ENCODE results near the gene PCDH8.

PCDH8 gene

DNA sequence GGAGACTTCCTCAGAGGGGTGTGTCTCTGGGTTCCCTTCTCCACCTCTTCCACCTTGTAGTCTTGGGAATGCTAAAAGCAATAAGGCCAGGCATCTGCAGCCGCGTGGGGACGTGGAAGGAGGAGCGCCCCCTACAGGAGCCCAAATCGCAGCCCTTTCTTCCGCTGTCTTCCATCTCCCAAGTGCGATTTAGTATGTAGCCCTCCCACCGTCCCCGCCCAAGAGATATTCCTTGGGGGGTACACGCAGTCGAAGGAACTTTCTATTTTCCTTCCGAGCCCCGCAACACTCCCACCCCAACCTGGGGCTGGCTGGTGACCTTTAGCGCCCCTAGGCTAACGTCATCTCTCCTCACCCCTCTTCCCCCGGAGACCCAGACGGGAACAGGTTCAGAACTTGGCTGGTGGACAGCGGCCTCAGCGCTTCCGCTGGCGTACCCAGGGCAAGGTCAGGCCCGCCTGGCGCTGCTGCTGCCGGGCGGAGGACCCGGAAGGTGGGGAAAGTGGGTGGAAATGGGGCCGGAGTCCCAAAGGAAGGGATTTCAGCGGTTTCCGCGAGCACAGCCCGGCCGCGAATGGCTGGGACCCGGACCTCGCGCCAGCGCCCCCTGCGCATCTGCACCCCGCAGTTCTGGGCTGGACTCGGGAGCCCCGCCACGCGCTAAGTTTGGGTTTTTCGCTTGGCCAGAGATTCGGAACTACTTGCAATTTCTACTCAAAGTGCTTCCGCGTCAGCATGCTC lies 2.1 kb upstream of the PCDH8 start:
- no peaks in the 10 kb centered on the region for H3K79me1 ChIP-seq (replicated peaks; ENCODE audit: low read length, poor library complexity, severe bottlenecking)
- no peak overlapping the region for H2BK12ac ChIP-seq (ENCODE audit: low read length in 2 of 2)
- H3K27ac ChIP-seq (ENCODE audit: low read length, poor library complexity, severe bottlenecking): no peak overlapping the region
- H3K4me2 ChIP-seq (ENCODE audit: low read length, poor library complexity, severe bottlenecking): peak overlapping the region; percentile 68
- H3K4ac ChIP-seq (ENCODE audit: low read depth in 1 of 2, low read length in 2 of 2): no peak overlapping the region
- H3K4me1 ChIP-seq (ENCODE audit: control insufficient read depth, insufficient read depth, low read depth, low read length): peaks cover 19% of the 10 kb centered on the region
- H2BK15ac ChIP-seq (ENCODE audit: low read depth, poor library complexity, severe bottlenecking): no peak overlapping the region
- H3K23ac ChIP-seq (ENCODE audit: low read length in 2 of 2): no peak overlapping the region
- H3K14ac ChIP-seq (ENCODE audit: low read length in 2 of 2): no peak overlapping the region
- H3K27me3 ChIP-seq (ENCODE audit: control insufficient read depth in 1 of 2, insufficient read depth in 1 of 2, low read length in 2 of 2): peaks cover 49 to 55% of the 10 kb centered on the region in 2 experiments
- H2BK120ac ChIP-seq (ENCODE audit: low read depth, low read length): no peak overlapping the region
- H2AK5ac ChIP-seq (ENCODE audit: low read length, severe bottlenecking): no peak overlapping the region
- H3K9me3 ChIP-seq (ENCODE audit: control insufficient read depth, low read length): no peaks in the 10 kb centered on the region
- peak overlapping the region; percentile 61 to 86 for H3K4me3 ChIP-seq (ENCODE audit: insufficient read depth in 1 of 2, low read depth in 1 of 2, low read length in 2 of 2)
- H3K36me3 ChIP-seq (ENCODE audit: control insufficient read depth in 1 of 2, insufficient read depth in 2 of 2, low read depth in 1 of 2, low read length in 2 of 2): peaks cover 0 to 15% of the 10 kb centered on the region in 2 experiments
- H4K91ac ChIP-seq (ENCODE audit: low read length): no peak overlapping the region
- H2BK5ac ChIP-seq (ENCODE audit: low read depth, low read length, poor library complexity, severe bottlenecking): no peak overlapping the region
- peak; percentile 51 for DNase-seq
- peak overlapping the region; percentile 49 for H2AFZ ChIP-seq (ENCODE audit: low read depth, low read length)
- H4K8ac ChIP-seq (ENCODE audit: low read length): no peak overlapping the region
- WGBS: under 1% methylated on average over 43 of the region's 47 CpGs
- peak overlapping the region; percentile 84 for H3K9ac ChIP-seq (ENCODE audit: low read length)
- H3K18ac ChIP-seq (ENCODE audit: low read depth in 1 of 2, low read length in 2 of 2): no peak overlapping the region

DNA sequence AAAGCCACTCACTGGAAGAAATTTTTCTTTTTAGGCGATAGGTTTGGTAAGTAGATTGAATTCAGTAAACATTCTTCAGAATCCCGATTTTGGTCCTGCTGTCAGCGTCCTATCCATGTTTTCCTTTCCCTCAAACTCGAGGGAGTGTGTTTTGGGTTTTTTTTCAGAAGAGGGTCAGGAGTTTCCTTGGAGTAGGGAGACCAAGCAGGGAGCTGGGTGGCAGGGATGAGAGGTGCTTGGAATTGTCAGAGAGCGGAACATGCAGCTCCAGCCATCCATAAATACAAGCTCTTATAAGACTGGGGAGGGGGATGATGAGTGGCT lies 1.6 kb upstream of the PCDH8 start:
- Histone ChIP-seq H3K18ac (ENCODE audit: low read depth in 1 of 2, low read length in 2 of 2) (no peak overlapping the region), H3K9me3 (ENCODE audit: control insufficient read depth, low read length) (no peaks in the 10 kb centered on the region), H3K4me1 (ENCODE audit: control insufficient read depth, insufficient read depth, low read depth, low read length) (peaks cover 19% of the 10 kb centered on the region), H4K8ac (ENCODE audit: low read length) (no peak overlapping the region), H2AFZ (ENCODE audit: low read depth, low read length) (no peak overlapping the region), H2BK120ac (ENCODE audit: low read depth, low read length) (no peak overlapping the region), H3K4ac (ENCODE audit: low read depth in 1 of 2, low read length in 2 of 2) (no peak overlapping the region), H3K14ac (ENCODE audit: low read length in 2 of 2) (no peak overlapping the region), H3K9ac (ENCODE audit: low read length) (no peak overlapping the region), H3K23ac (ENCODE audit: low read length in 2 of 2) (no peak overlapping the region), H2BK5ac (ENCODE audit: low read depth, low read length, poor library complexity, severe bottlenecking) (no peak overlapping the region), H2BK15ac (ENCODE audit: low read depth, poor library complexity, severe bottlenecking) (no peak overlapping the region), H4K91ac (ENCODE audit: low read length) (no peak overlapping the region), H2AK5ac (ENCODE audit: low read length, severe bottlenecking) (no peak overlapping the region), H3K27ac (ENCODE audit: low read length, poor library complexity, severe bottlenecking) (no peak overlapping the region), H3K4me3 (ENCODE audit: insufficient read depth in 1 of 2, low read depth in 1 of 2, low read length in 2 of 2) (peak overlapping the region in 1 of 2 experiments; percentile 86), H3K4me2 (ENCODE audit: low read length, poor library complexity, severe bottlenecking) (no peak overlapping the region), H3K36me3 (ENCODE audit: control insufficient read depth in 1 of 2, insufficient read depth in 2 of 2, low read depth in 1 of 2, low read length in 2 of 2) (peaks cover 0 to 15% of the 10 kb centered on the region in 2 experiments), H2BK12ac (ENCODE audit: low read length in 2 of 2) (no peak overlapping the region), H3K27me3 (ENCODE audit: control insufficient read depth in 1 of 2, insufficient read depth in 1 of 2, low read length in 2 of 2) (peaks cover 54 to 61% of the 10 kb centered on the region in 2 experiments), H3K79me1 (replicated peaks; ENCODE audit: low read length, poor library complexity, severe bottlenecking) (no peaks in the 10 kb centered on the region)
- WGBS: 0% methylated on average over 1 of the region's 5 CpGs
- no peak for DNase-seq

DNA sequence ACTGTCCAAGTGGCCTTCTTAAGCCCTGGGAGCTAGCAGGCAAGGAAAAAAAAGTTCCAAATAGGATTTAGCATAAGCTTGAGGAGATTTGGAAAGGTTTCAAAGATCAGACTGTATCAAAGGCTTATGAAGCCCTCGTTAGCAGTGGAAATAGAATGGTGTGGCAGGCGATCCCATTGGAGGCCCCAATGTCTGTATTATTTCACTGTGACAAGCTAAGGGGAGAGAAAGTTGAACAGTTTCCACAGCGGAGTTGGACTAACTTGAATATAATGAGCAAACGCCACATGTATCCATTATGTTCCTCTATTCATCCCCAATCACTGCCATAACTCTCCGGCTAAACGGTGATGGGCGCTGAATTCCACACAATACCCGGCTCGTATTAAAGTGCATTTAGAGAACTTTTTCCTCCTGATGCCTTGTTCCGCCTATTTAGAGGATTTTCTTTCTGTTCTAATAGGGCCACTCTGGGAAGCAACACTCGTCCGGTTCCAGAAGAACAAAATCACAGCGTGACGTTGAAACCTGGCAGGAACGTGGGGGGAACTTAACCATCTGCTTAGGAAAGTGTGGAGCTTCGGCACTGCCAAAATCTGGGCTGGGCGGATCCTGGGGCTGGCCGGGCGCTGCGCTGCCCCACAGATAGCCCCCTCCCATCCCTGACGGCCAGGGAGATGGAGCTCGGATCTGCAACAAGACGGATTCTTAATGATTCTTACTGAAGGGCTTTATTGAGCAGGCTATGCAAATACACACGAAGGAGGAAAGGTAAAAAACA lies 1.0 kb upstream of the PCDH8 start:
- Histone ChIP-seq H3K4me3 (ENCODE audit: insufficient read depth in 1 of 2, low read depth in 1 of 2, low read length in 2 of 2) (no peak overlapping the region), H3K36me3 (ENCODE audit: control insufficient read depth in 1 of 2, insufficient read depth in 2 of 2, low read depth in 1 of 2, low read length in 2 of 2) (peaks cover 0 to 15% of the 10 kb centered on the region in 2 experiments), H3K79me1 (replicated peaks; ENCODE audit: low read length, poor library complexity, severe bottlenecking) (no peaks in the 10 kb centered on the region), H3K4ac (ENCODE audit: low read depth in 1 of 2, low read length in 2 of 2) (no peak overlapping the region), H2BK12ac (ENCODE audit: low read length in 2 of 2) (no peak overlapping the region), H2BK15ac (ENCODE audit: low read depth, poor library complexity, severe bottlenecking) (no peak overlapping the region), H2AFZ (ENCODE audit: low read depth, low read length) (no peak overlapping the region), H2AK5ac (ENCODE audit: low read length, severe bottlenecking) (no peak overlapping the region), H2BK120ac (ENCODE audit: low read depth, low read length) (no peak overlapping the region), H3K23ac (ENCODE audit: low read length in 2 of 2) (no peak overlapping the region), H2BK5ac (ENCODE audit: low read depth, low read length, poor library complexity, severe bottlenecking) (no peak overlapping the region), H3K27ac (ENCODE audit: low read length, poor library complexity, severe bottlenecking) (no peak overlapping the region), H4K91ac (ENCODE audit: low read length) (no peak overlapping the region), H3K18ac (ENCODE audit: low read depth in 1 of 2, low read length in 2 of 2) (no peak overlapping the region), H3K9me3 (ENCODE audit: control insufficient read depth, low read length) (no peaks in the 10 kb centered on the region), H3K4me1 (ENCODE audit: control insufficient read depth, insufficient read depth, low read depth, low read length) (peaks cover 19% of the 10 kb centered on the region), H3K9ac (ENCODE audit: low read length) (no peak overlapping the region), H4K8ac (ENCODE audit: low read length) (no peak overlapping the region), H3K4me2 (ENCODE audit: low read length, poor library complexity, severe bottlenecking) (no peak overlapping the region), H3K14ac (ENCODE audit: low read length in 2 of 2) (no peak overlapping the region), H3K27me3 (ENCODE audit: control insufficient read depth in 1 of 2, insufficient read depth in 1 of 2, low read length in 2 of 2) (peaks cover 60 to 66% of the 10 kb centered on the region in 2 experiments)
- 12% methylated on average over 24 of the region's 24 CpGs for WGBS
- no peak for DNase-seq

DNA sequence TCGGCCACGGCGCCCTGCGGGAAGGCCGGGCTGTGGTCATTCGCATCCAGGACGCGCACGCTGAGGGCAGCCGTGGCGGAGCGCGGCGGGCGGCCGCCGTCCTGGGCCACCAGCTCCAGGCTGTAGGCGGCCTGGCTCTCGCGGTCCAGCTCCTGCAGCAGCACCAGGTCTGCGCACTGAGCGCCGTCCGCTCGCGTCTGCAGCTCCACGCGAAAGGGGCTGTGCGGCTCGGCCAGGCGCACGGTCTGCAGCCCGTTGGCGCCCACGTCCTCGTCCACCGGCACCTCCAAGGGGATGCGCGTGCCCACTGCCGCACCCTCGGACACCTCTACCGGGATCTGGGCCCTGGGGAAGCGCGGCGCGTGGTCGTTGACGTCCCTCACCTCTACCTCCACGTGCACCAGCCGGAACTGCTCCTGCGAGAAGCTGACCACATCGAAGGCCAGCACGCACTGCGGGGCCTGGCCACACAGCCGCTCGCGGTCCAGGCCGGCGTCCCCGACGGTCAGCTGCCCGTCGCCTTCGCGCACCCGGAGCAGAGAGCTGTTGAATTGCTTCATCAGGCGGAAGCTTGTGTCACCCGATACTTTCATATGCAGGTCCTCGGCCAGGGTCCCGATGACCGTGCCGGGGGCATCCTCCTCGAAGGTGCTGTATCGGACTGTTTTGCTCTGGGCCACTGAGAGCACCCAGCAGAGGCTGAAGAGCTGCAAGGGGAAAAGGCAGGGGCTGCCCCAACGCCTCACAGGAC lies 583 bp downstream of the PCDH8 start:
- Histone ChIP-seq H3K4me3 (ENCODE audit: insufficient read depth in 1 of 2, low read depth in 1 of 2, low read length in 2 of 2) (peak overlapping the region in 1 of 2 experiments; percentile 21), H2BK12ac (ENCODE audit: low read length in 2 of 2) (no peak overlapping the region), H3K36me3 (ENCODE audit: control insufficient read depth in 1 of 2, insufficient read depth in 2 of 2, low read depth in 1 of 2, low read length in 2 of 2) (peaks cover 0 to 15% of the 10 kb centered on the region in 2 experiments), H3K4me1 (ENCODE audit: control insufficient read depth, insufficient read depth, low read depth, low read length) (peaks cover 19% of the 10 kb centered on the region), H3K14ac (ENCODE audit: low read length in 2 of 2) (no peak overlapping the region), H4K91ac (ENCODE audit: low read length) (no peak overlapping the region), H2AFZ (ENCODE audit: low read depth, low read length) (no peak overlapping the region), H3K18ac (ENCODE audit: low read depth in 1 of 2, low read length in 2 of 2) (no peak overlapping the region), H2AK5ac (ENCODE audit: low read length, severe bottlenecking) (no peak overlapping the region), H4K8ac (ENCODE audit: low read length) (no peak overlapping the region), H3K79me1 (replicated peaks; ENCODE audit: low read length, poor library complexity, severe bottlenecking) (no peaks in the 10 kb centered on the region), H3K9me3 (ENCODE audit: control insufficient read depth, low read length) (no peaks in the 10 kb centered on the region), H2BK15ac (ENCODE audit: low read depth, poor library complexity, severe bottlenecking) (no peak overlapping the region), H2BK120ac (ENCODE audit: low read depth, low read length) (no peak overlapping the region), H3K27me3 (ENCODE audit: control insufficient read depth in 1 of 2, insufficient read depth in 1 of 2, low read length in 2 of 2) (peaks cover 68 to 73% of the 10 kb centered on the region in 2 experiments), H3K9ac (ENCODE audit: low read length) (no peak overlapping the region), H3K23ac (ENCODE audit: low read length in 2 of 2) (no peak overlapping the region), H3K4ac (ENCODE audit: low read depth in 1 of 2, low read length in 2 of 2) (no peak overlapping the region), H3K27ac (ENCODE audit: low read length, poor library complexity, severe bottlenecking) (no peak overlapping the region), H2BK5ac (ENCODE audit: low read depth, low read length, poor library complexity, severe bottlenecking) (no peak overlapping the region), H3K4me2 (ENCODE audit: low read length, poor library complexity, severe bottlenecking) (no peak overlapping the region)
- 21% methylated on average over 67 of the region's 75 CpGs for WGBS
- no peak for DNase-seq
